Mucosa of rectum (tissue), 2 donors: ENCODE measurements around the gene SNED1.

Experiments used
- H3K27ac ChIP-seq, 2 donors: one replicate each; pipeline ENCODE4 v1.7.0; 2013; ENCODE audit warnings: inconsistent platforms in 2 of 2, low read depth in 2 of 2, low read length in 2 of 2
- H3K27me3 ChIP-seq, 2 donors: one replicate each; pipeline ENCODE4 v1.7.0; 2013; ENCODE audit warnings: low read length in 2 of 2; ENCODE audit not compliant: control insufficient read depth in 2 of 2, insufficient read depth in 2 of 2
- H3K36me3 ChIP-seq, 2 donors: one replicate each; pipeline ENCODE4 v1.7.0; 2013; ENCODE audit warnings: low read length in 2 of 2; ENCODE audit not compliant: control insufficient read depth in 2 of 2, insufficient read depth in 2 of 2
- H3K4me1 ChIP-seq, 2 donors: one replicate each; pipeline ENCODE4 v1.7.0; 2013; ENCODE audit warnings: low read length in 2 of 2, mild to moderate bottlenecking in 1 of 2; ENCODE audit not compliant: control insufficient read depth in 2 of 2, insufficient read depth in 2 of 2
- H3K4me3 ChIP-seq, 2 donors: one replicate each; pipeline ENCODE4 v1.7.0; 2013; ENCODE audit warnings: low read length in 2 of 2
- H3K9ac ChIP-seq, 2 donors: one replicate each; pipeline ENCODE4 v1.7.0; 2013; ENCODE audit warnings: low read length in 2 of 2, low read depth in 1 of 2, mild to moderate bottlenecking in 1 of 2
- H3K9me3 ChIP-seq, 2 donors: one replicate each; pipeline ENCODE4 v1.7.0; 2013; ENCODE audit warnings: low read length in 2 of 2; ENCODE audit not compliant: control insufficient read depth in 2 of 2
- donor health status: healthy.
- donor health status: Normal muscosa, but diverticular disease.

The SNED1 gene

GRCh38 chr2:240966457-240966905, 31.9 kb upstream of the SNED1 start:
- Histone ChIP-seq H3K4me3 (no peak overlapping the region), H3K9ac (no peak overlapping the region), H3K9me3 (no peaks in the 10 kb centered on the region), H3K4me1 (peaks cover under 1 to 5% of the 10 kb centered on the region in 2 donors), H3K27me3 (peaks cover 0 to under 1% of the 10 kb centered on the region in 2 donors), H3K36me3 (no peaks in the 10 kb centered on the region), H3K27ac (no peak overlapping the region)

DNA sequence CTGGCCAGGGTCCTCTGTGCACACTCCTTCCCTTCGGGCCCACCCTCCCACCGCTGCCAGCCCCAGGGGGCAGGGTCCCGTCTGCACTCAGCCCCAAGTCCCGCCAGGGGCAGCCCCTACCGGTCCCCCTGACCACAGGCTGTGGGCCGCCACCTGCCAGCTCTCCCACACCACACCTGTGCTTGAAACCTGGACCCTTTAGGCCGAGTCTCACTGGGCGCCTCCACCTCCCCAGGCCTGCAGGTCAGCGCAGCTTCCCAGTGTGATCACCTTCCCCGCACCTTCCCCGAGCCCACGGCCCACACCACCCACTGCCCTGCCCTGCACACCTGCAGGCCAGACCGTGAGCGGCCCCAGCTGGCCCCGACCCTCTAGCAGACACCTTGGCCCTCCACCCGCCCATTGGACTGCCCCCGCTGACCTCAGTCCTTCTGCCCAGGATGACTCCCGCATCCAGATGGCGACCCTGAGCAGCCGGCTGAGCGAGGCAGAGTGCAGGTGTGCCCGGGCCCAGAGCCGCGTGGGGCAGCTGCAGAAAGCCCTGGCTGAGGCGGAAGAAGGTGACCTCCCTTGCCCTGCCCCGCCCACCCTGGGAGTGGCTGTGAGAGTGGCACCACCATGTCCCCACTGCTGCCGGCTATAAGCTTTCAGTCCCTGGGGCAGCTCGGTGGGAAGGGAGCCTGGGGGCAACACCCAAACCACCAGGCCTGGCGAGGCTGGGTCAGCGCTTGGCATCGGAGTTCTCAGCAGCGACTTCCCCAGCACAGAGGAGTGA, 31.3 kb upstream of the SNED1 start:
- Histone ChIP-seq H3K27me3 (no peaks in the 10 kb centered on the region), H3K36me3 (no peaks in the 10 kb centered on the region), H3K9ac (no peak overlapping the region), H3K4me1 (no peaks in the 10 kb centered on the region), H3K9me3 (no peaks in the 10 kb centered on the region), H3K4me3 (no peak overlapping the region), H3K27ac (no peak overlapping the region)

DNA sequence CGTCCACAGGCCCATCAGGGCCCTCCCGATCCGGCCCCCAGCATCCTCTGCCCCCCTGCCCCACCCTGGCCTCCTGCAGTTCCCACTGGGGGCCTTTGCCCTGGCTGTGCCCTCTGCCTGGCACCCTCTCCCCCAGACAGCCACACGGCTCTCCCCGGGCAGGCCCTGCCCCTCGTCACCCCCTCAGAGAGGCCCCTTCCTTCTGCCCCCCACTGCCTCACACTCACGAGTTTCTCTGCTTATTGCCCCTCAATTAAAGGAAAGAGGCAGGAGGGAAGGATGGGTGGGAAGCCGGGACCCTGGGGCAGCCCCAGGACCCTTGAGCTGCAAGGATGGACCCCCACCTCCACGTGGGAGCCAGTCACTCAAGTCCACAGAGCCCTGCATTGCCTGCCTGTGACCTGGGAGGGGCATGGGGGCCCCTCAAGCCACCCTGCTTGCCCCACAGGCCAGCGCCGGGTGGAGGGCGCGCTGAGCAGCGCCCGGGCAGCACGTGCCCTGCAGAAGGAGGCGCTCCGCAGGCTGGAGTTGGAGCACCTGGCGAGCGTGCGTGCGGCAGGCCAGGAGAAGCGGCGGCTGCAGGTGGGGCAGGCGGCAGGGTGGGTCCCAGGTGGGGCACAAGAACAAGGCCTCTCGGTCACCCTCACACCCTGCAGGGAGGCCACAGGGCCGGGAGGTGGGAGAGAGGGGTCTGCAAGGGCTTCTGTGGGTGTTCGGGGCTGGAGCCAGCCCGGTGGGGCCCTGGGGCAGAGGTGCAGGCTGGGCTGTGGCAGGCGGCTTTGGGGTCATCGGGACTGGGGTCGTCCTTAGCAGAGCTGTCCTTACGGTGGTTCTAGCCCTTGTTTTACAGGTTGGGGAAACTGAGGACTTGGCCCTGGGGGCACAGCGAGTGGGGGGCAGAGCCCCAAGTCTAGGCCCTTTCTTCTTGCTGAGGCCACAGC, 30.5 kb upstream of the SNED1 start:
- Histone ChIP-seq H3K9me3 (no peaks in the 10 kb centered on the region), H3K27ac (no peak overlapping the region), H3K4me1 (no peaks in the 10 kb centered on the region), H3K4me3 (no peak overlapping the region), H3K36me3 (no peaks in the 10 kb centered on the region), H3K27me3 (no peaks in the 10 kb centered on the region), H3K9ac (no peak overlapping the region)

GRCh38 chr2:240968731-240969624, 29.4 kb upstream of the SNED1 start:
- no peak overlapping the region for H3K27ac ChIP-seq
- H3K36me3 ChIP-seq, result no peaks in the 10 kb centered on the region
- H3K9ac ChIP-seq, result no peak overlapping the region
- H3K4me3 ChIP-seq, result no peak overlapping the region
- no peaks in the 10 kb centered on the region for H3K27me3 ChIP-seq
- no peaks in the 10 kb centered on the region for H3K9me3 ChIP-seq
- H3K4me1 ChIP-seq, result no peaks in the 10 kb centered on the region

DNA sequence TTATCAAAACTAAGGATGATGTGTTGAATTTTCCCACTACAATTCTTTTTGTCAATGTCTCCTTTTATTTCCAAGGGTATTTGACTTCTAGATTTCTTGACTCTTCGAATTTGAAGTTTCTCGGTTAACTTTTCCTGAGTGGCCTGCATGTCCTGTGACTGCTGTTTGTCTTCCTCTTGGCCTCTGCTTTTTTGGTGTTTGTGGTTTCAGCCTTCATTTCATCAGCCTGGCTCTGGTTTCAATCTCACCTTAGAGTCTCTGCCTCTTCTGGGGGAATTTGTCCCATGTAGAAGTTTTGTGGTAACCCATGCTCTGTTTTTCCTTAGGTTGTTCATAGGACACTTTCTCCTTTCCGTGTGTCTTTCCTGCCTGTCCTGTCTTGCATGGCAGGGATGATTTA, 28.3 kb upstream of the SNED1 start:
- Histone ChIP-seq H3K27ac (no peak overlapping the region), H3K9me3 (no peaks in the 10 kb centered on the region), H3K4me1 (no peaks in the 10 kb centered on the region), H3K4me3 (no peak overlapping the region), H3K9ac (no peak overlapping the region), H3K36me3 (no peaks in the 10 kb centered on the region), H3K27me3 (no peaks in the 10 kb centered on the region)

DNA sequence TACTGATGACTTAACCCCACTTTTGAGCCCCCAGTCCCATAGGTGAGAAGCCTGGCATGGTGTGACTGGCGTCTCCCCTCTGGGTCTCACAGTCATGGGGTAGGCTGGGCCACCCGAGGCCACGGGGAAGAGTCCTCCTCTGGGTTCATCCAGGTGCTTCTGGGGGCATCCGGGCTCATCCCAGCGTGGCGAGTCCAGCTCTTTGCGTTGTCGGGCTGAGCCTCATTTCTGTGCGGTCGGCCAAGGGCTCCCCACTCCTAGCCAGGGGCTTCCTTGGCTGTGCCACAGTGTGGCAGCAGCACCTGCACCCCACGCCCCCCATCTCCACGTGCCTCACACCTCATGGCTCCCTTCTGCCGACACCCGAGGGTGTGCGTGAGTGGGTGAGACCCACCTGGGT, 27.6 kb upstream of the SNED1 start:
- Histone ChIP-seq H3K27me3 (no peaks in the 10 kb centered on the region), H3K4me3 (no peak overlapping the region), H3K9me3 (no peaks in the 10 kb centered on the region), H3K4me1 (no peaks in the 10 kb centered on the region), H3K9ac (no peak overlapping the region), H3K27ac (no peak overlapping the region), H3K36me3 (no peaks in the 10 kb centered on the region)

GRCh38 chr2:240972201-240972600, 26.2 kb upstream of the SNED1 start:
- Histone ChIP-seq H3K4me1 (no peaks in the 10 kb centered on the region), H3K27ac (no peak overlapping the region), H3K9ac (no peak overlapping the region), H3K27me3 (no peaks in the 10 kb centered on the region), H3K4me3 (no peak overlapping the region), H3K36me3 (no peaks in the 10 kb centered on the region), H3K9me3 (no peaks in the 10 kb centered on the region)

DNA sequence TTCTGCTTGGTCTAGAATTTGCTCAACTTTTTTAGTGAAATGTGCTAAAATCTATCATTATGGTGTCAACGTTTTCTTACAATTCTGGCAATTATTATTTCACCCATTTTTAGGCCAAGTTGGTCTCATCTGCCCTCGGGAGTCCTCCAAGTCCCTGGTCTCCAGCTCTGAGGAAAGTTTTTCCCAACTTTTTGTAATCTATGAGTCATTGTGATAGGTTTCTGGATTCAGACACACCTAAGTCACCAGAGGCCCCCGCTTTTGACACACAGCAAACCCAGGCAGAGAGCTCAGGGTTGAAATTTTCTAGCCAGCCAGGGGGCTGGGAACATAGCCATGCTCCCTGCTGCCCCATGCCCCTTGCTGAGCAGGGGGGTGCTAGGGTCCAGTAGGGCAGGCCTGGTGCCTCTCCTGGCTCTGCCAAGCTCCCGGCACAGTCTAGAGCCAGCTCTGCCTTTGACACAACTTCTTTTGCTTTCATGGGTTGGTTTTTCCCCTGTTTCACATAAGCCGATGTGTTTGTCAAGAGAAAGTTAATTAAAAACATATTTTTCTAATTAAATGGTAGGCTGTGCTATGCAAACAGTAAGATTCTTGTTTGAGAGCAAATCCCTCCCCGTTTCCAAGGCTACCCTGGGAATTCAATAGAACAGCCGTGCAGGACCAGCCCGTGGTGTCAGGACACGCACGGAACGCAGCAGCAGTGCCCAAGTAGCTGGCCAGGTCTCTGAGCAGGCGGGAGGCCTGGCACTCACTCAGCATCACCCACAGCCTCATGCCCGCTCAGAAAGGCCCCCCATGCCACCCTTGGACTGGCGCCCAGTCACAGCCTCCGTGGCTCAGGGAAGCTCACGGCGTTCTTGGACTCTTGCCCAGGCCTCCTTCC, 25.5 kb upstream of the SNED1 start:
- H3K4me3 ChIP-seq, result no peak overlapping the region
- H3K9ac ChIP-seq, result no peak overlapping the region
- H3K36me3 ChIP-seq, result no peaks in the 10 kb centered on the region
- H3K27ac ChIP-seq, result no peak overlapping the region
- H3K9me3 ChIP-seq, result no peaks in the 10 kb centered on the region
- no peaks in the 10 kb centered on the region for H3K27me3 ChIP-seq
- no peaks in the 10 kb centered on the region for H3K4me1 ChIP-seq
